K562 (cell line): ENCODE measurements around the gene TXN2. TPM values are rescaled to one million over a fixed set of nuclear protein-coding genes. Genes with fewer than 3 reads are reported as not detected.

ENCODE experiments used
- ARID1B ChIP-seq: fragments of 450-650 bp; IDR thresholded peaks from 2 replicates; pipeline ENCODE4 v1.6.1; 2016; ENCODE audit warnings: antibody characterized with exemption, mild to moderate bottlenecking, inconsistent platforms
- ASH1L ChIP-seq: fragments of 450-650 bp; IDR thresholded peaks from 2 replicates; pipeline ENCODE4 v1.6.1; 2018; ENCODE audit warnings: borderline replicate concordance, mild to moderate bottlenecking, low read depth; ENCODE audit not compliant: partially characterized antibody
- BRD9 ChIP-seq: fragments of 450-650 bp; IDR thresholded peaks from 2 replicates; pipeline ENCODE4 v1.6.1; 2018; ENCODE audit warnings: low read depth; ENCODE audit not compliant: partially characterized antibody
- CCNT2 ChIP-seq: IDR thresholded peaks from 2 replicates; pipeline ENCODE4 v1.6.1; 2011; ENCODE audit warnings: borderline replicate concordance, low read depth, mild to moderate bottlenecking, moderate library complexity, mixed read lengths, low read length; ENCODE audit not compliant: insufficient read length; ENCODE audit errors: extremely low read depth
- FIP1L1 ChIP-seq: fragments of 200-400 bp; formaldehyde crosslinking; IDR thresholded peaks from 2 replicates; pipeline ENCODE4 v1.6.1; 2018; ENCODE audit warnings: mild to moderate bottlenecking, low read depth, low read length; ENCODE audit not compliant: poor library complexity, severe bottlenecking
- FOS ChIP-seq: IDR thresholded peaks from 3 replicates; pipeline ENCODE4 v1.6.1; 2011; ENCODE audit not compliant: insufficient read length; ENCODE audit errors: extremely low read depth
- FOXA1 ChIP-seq: fragments of 450-650 bp; IDR thresholded peaks from 2 replicates; pipeline ENCODE4 v1.6.1; 2016; ENCODE audit warnings: mild to moderate bottlenecking, borderline replicate concordance
- HEY1 ChIP-seq: fragments of 250-450 bp; sonication (Bioruptor Pico); IDR thresholded peaks from 2 replicates; pipeline ENCODE4 v1.5.0; 2020; ENCODE audit warnings: mild to moderate bottlenecking, moderate library complexity, borderline replicate concordance
- MEF2D ChIP-seq: conservative IDR thresholded peaks from 2 replicates; pipeline ENCODE4 v1.6.1; 2016; ENCODE audit warnings: low read depth, missing genetic modification characterization, missing compliant biosample characterization
- MITF ChIP-seq: IDR thresholded peaks from 2 replicates; pipeline ENCODE4 v1.6.1; 2014; ENCODE audit warnings: antibody characterized with exemption
- NR4A1 ChIP-seq, 2 experiments: fragments of 250-450 bp in 1 of 2; fragments of 450-650 bp in 1 of 2; sonication (Bioruptor Pico) in 1 of 2; IDR thresholded peaks; 2 replicates each; pipeline versions ENCODE4 v1.4.0 to v1.6.1; 2016 to 2020; ENCODE audit warnings: mild to moderate bottlenecking in 2 of 2, missing compliant biosample characterization in 1 of 2, missing genetic modification characterization in 1 of 2, moderate library complexity in 1 of 2
- PBX2 ChIP-seq, 2 experiments: IDR thresholded peaks in 1 of 2; conservative IDR thresholded peaks in 1 of 2; 2 replicates each; pipeline ENCODE4 v1.6.1; 2016; ENCODE audit warnings: low read depth in 2 of 2, mild to moderate bottlenecking in 1 of 2, missing compliant biosample characterization in 1 of 2, missing genetic modification characterization in 1 of 2, moderate library complexity in 1 of 2
- PHB2 ChIP-seq: fragments of 450-650 bp; IDR thresholded peaks from 2 replicates; pipeline ENCODE4 v1.6.1; 2017; ENCODE audit warnings: low read depth
- SIRT6 ChIP-seq: IDR thresholded peaks from one replicate; pipeline ENCODE4 v1.6.1; 2012; ENCODE audit warnings: low read depth, mild to moderate bottlenecking, control low read depth, inconsistent platforms, low read length, moderate library complexity
- TAF15 ChIP-seq: fragments of 200-400 bp; formaldehyde crosslinking; IDR thresholded peaks from 2 replicates; pipeline ENCODE4 v1.6.1; 2017; ENCODE audit warnings: mild to moderate bottlenecking, low read depth, low read length, moderate library complexity
- TFE3 ChIP-seq: fragments of 450-650 bp; formaldehyde crosslinking; IDR thresholded peaks from 2 replicates; pipeline ENCODE4 v1.4.0; 2020; ENCODE audit warnings: mild to moderate bottlenecking, mixed read lengths
- TRIM28 ChIP-seq: fragments of 450-650 bp; IDR thresholded peaks from 2 replicates; pipeline ENCODE4 v1.6.1; 2017
- ZBTB33 ChIP-seq: sonication (generic); formaldehyde crosslinking; IDR thresholded peaks from 2 replicates; pipeline ENCODE4 v1.8.1; 2023; ENCODE audit warnings: mild to moderate bottlenecking, missing genetic modification reagents
- ZKSCAN1 ChIP-seq: fragments of 150-350 bp; IDR thresholded peaks from 2 replicates; pipeline ENCODE4 v1.6.1; 2016; ENCODE audit warnings: low read depth, low read length
- ZNF253 ChIP-seq: fragments of 250-450 bp; sonication (Bioruptor Pico); conservative IDR thresholded peaks from 2 replicates; pipeline ENCODE4 v1.6.1; 2021; ENCODE audit warnings: mild to moderate bottlenecking
- ZNF707 ChIP-seq: fragments of 250-450 bp; sonication (Bioruptor Pico); conservative IDR thresholded peaks from 2 replicates; pipeline ENCODE4 v1.8.0; 2022; ENCODE audit warnings: inconsistent platforms, mild to moderate bottlenecking, moderate library complexity
- ZNF830 ChIP-seq: fragments of 250-450 bp; sonication (Bioruptor Pico); IDR thresholded peaks from 2 replicates; pipeline ENCODE4 v1.5.0; 2021; ENCODE audit warnings: mild to moderate bottlenecking
- polyA plus RNA-seq, 8 experiments: library from polyadenylated mRNA; depleted of rRNA in 4 of 8; stranded (reverse) in 5 of 8; unstranded in 3 of 8; fragments of >200 nt; fragmentation: Nextera tagmentation in 2 of 8; fragmentation: Illumina TruSeq in 1 of 8; extraction: Ambion mirVana in 2 of 8; extraction: Trizol in 1 of 8; gene quantifications; 2 replicates each; pipeline versions ENCODE4 v1.2.1 to v1.2.3, GENCODE V29; 2011 to 2014; ENCODE audit warnings: inconsistent platforms in 1 of 8, missing spikeins in 1 of 8
- total RNA-seq, 7 experiments: library from RNA; depleted of rRNA in 6 of 7; stranded (reverse); fragments of >200 nt in 6 of 7; fragmentation: Illumina TruSeq in 2 of 7; extraction: Trizol in 2 of 7; gene quantifications; 2 replicates each; pipeline versions ENCODE4 v1.2.1 to v1.2.3, GENCODE V29; 2011 to 2021; ENCODE audit warnings: low replicate concordance in 1 of 7

Gene TXN2
- total and polyA plus RNA-seq, 9 of the 15 experiments (the other 6 are each of a cell fraction or from before 2014, with no cell fraction given): 48.5 to 399 (median 118) TPM

GRCh38 chr22:36478966-36479365 is 2.5 kb downstream of the TXN2 start (continued):
- TF ChIP-seq ARID1B (peak; percentile 89), ZNF830 (CRISPR knock-in tag) (no peak), FIP1L1 (no peak), PHB2 (no peak), ZBTB33 (CRISPR knock-in tag) (no peak), TRIM28 (peak; percentile 59; the same call in 1 of the 2 replicates), FOS (no peak), ZNF253 (CRISPR knock-in tag) (no peak), CCNT2 (no peak), TFE3 (CRISPR knock-in tag) (no peak), MITF (no peak), SIRT6 (no peak), NR4A1 (CRISPR knock-in tag; IDR thresholded peaks at IDR 0.05) (no peak), NR4A1 (tag; IDR thresholded peaks at IDR 0.05) (no peak), ZKSCAN1 (no peak), FOXA1 (no peak), TAF15 (no peak), ZNF707 (CRISPR knock-in tag) (no peak), HEY1 (no peak), MEF2D (tag) (no peak), PBX2 (CRISPR knock-in tag; IDR thresholded peaks at IDR 0.05; ENCODE audit: low read depth) (no peak), PBX2 (tag; conservative IDR thresholded peaks at IDR 0.05; ENCODE audit: low read depth) (no peak), BRD9 (no peak), ASH1L (no peak)
